H9 (cell line): ENCODE data around the gene WNT3A. TPM values are rescaled to one million over a fixed set of nuclear protein-coding genes. Genes with fewer than 3 reads are reported as not detected.

Experiments used
- DNase-seq: peaks from one replicate; pipeline ENCODE4 v3.0.0-alpha.2; 2017
- H2AFZ ChIP-seq: one replicate; pipeline ENCODE4 v1.6.1; 2013; ENCODE audit warnings: mild to moderate bottlenecking, low read length, control low read depth, moderate library complexity
- H2AK5ac ChIP-seq: 2 replicates; pipeline ENCODE4 v1.6.1; 2013; ENCODE audit warnings: low read length, control low read depth, mixed read lengths; ENCODE audit not compliant: insufficient read length
- H2BK120ac ChIP-seq: one replicate; pipeline ENCODE4 v1.6.1; 2013; ENCODE audit warnings: low read depth, mild to moderate bottlenecking, low read length, control low read depth, inconsistent platforms; ENCODE audit not compliant: poor library complexity, severe bottlenecking
- H2BK12ac ChIP-seq: 2 replicates; pipeline ENCODE4 v1.6.1; 2013; ENCODE audit warnings: low read length, control low read depth, mixed read lengths, low read depth; ENCODE audit not compliant: insufficient read length
- H2BK15ac ChIP-seq: 2 replicates; pipeline ENCODE4 v1.6.1; 2013; ENCODE audit warnings: low read depth, low read length, control low read depth
- H2BK20ac ChIP-seq: one replicate; pipeline ENCODE4 v1.6.1; 2013; ENCODE audit warnings: low read depth, mild to moderate bottlenecking, low read length, control low read depth, inconsistent platforms; ENCODE audit not compliant: poor library complexity, severe bottlenecking
- H2BK5ac ChIP-seq: 2 replicates; pipeline ENCODE4 v1.6.1; 2013; ENCODE audit warnings: low read length, control low read depth, mixed read lengths; ENCODE audit not compliant: insufficient read length
- H3K14ac ChIP-seq: 2 replicates; pipeline ENCODE4 v1.6.1; 2013; ENCODE audit warnings: low read length, control low read depth; ENCODE audit not compliant: insufficient read depth
- H3K18ac ChIP-seq: 2 replicates; pipeline ENCODE4 v1.6.1; 2013; ENCODE audit warnings: low read depth, mild to moderate bottlenecking, mixed read lengths, low read length, control low read depth; ENCODE audit not compliant: insufficient read length
- H3K23ac ChIP-seq: 2 replicates; pipeline ENCODE4 v1.6.1; 2013; ENCODE audit warnings: low read length, control low read depth, mixed read lengths, low read depth; ENCODE audit not compliant: insufficient read length
- H3K23me2 ChIP-seq: 2 replicates; pipeline ENCODE4 v1.6.1; 2013; ENCODE audit warnings: low read depth, mild to moderate bottlenecking, mixed read lengths, low read length, control low read depth; ENCODE audit not compliant: insufficient read length, poor library complexity, severe bottlenecking
- H3K27ac ChIP-seq: 2 replicates; pipeline ENCODE4 v1.5.1; 2013; ENCODE audit warnings: low read length, control low read depth, mixed read lengths, low read depth; ENCODE audit not compliant: insufficient read length
- H3K27me3 ChIP-seq: 2 replicates; pipeline ENCODE4 v1.6.1; 2013; ENCODE audit warnings: low read length, control low read depth, inconsistent platforms; ENCODE audit not compliant: insufficient read depth
- H3K4ac ChIP-seq: 2 replicates; pipeline ENCODE4 v1.6.1; 2013; ENCODE audit warnings: low read depth, mild to moderate bottlenecking, control low read depth, inconsistent platforms, low read length, moderate library complexity
- H3K4me1 ChIP-seq: 2 replicates; pipeline ENCODE4 v1.6.1; 2013; ENCODE audit warnings: low read length, control low read depth, inconsistent platforms; ENCODE audit not compliant: insufficient read depth
- H3K4me2 ChIP-seq: 2 replicates; pipeline ENCODE4 v1.6.1; 2013; ENCODE audit warnings: low read length, control low read depth, mixed read lengths; ENCODE audit not compliant: insufficient read length, insufficient read depth
- H3K56ac ChIP-seq: 2 replicates; pipeline ENCODE4 v1.6.1; 2013; ENCODE audit warnings: low read depth, mild to moderate bottlenecking, mixed read lengths, low read length, control low read depth; ENCODE audit not compliant: insufficient read length
- H3K79me1 ChIP-seq: 2 replicates; pipeline ENCODE4 v1.6.1; 2013; ENCODE audit warnings: low read depth, mild to moderate bottlenecking, moderate library complexity, low read length, control low read depth, inconsistent platforms; ENCODE audit not compliant: insufficient read depth, poor library complexity, severe bottlenecking
- H3K79me2 ChIP-seq: 2 replicates; pipeline ENCODE4 v1.6.1; 2013; ENCODE audit warnings: low read length, control low read depth, inconsistent platforms; ENCODE audit not compliant: insufficient read depth
- H3K9ac ChIP-seq: 2 replicates; pipeline ENCODE4 v1.6.1; 2013; ENCODE audit warnings: low read length, control low read depth, mixed read lengths; ENCODE audit not compliant: insufficient read length; ENCODE audit errors: extremely low read depth
- H3K9me3 ChIP-seq: one replicate; pipeline ENCODE4 v1.6.1; 2013; ENCODE audit warnings: low read depth, low read length, inconsistent platforms; ENCODE audit not compliant: control insufficient read depth
- H3T11ph ChIP-seq: one replicate; pipeline ENCODE4 v1.6.1; 2013; ENCODE audit warnings: mild to moderate bottlenecking, low read length, control low read depth, inconsistent platforms
- H4K20me1 ChIP-seq: one replicate; pipeline ENCODE4 v1.6.1; 2013; ENCODE audit not compliant: control insufficient read depth, insufficient read length, insufficient read depth
- H4K5ac ChIP-seq: 2 replicates; pipeline ENCODE4 v1.6.1; 2013; ENCODE audit warnings: low read depth, mild to moderate bottlenecking, mixed read lengths, low read length, control low read depth; ENCODE audit not compliant: insufficient read length
- H4K8ac ChIP-seq: replicated peaks from 2 replicates; pipeline ENCODE4 v1.6.1; 2013; ENCODE audit warnings: low read length, control low read depth, mixed read lengths, low read depth; ENCODE audit not compliant: insufficient read length
- H4K91ac ChIP-seq: 2 replicates; pipeline ENCODE4 v1.6.1; 2013; ENCODE audit warnings: low read depth, mild to moderate bottlenecking, moderate library complexity, mixed read lengths, low read length, control low read depth; ENCODE audit not compliant: insufficient read length
- H3K27ac Mint-ChIP-seq, 3 experiments: 2 replicates in 2 of 3; 3 replicates in 1 of 3; pipeline ENCODE4 v1.8.0; 2020 to 2021; ENCODE audit warnings: mixed read lengths in 3 of 3, mild to moderate bottlenecking in 1 of 3, moderate library complexity in 1 of 3
- H3K27me3 Mint-ChIP-seq: 2 replicates; pipeline ENCODE4 v1.8.0; 2021; ENCODE audit warnings: low read depth, mild to moderate bottlenecking, moderate library complexity, mixed read lengths
- H3K36me3 Mint-ChIP-seq, 3 experiments: 2 replicates in 2 of 3; 3 replicates in 1 of 3; pipeline ENCODE4 v1.8.0; 2020 to 2021; ENCODE audit warnings: low read depth in 3 of 3, mixed read lengths in 3 of 3; ENCODE audit not compliant: insufficient read depth in 1 of 3
- H3K4me1 Mint-ChIP-seq, 2 experiments: 2 replicates each; pipeline ENCODE4 v1.8.0; 2020; ENCODE audit warnings: mixed read lengths in 2 of 2
- H3K4me3 Mint-ChIP-seq, 2 experiments: 2 replicates in 1 of 2; 3 replicates in 1 of 2; pipeline ENCODE4 v1.8.0; 2020 to 2021; ENCODE audit warnings: mild to moderate bottlenecking in 2 of 2, mixed read lengths in 2 of 2, moderate library complexity in 1 of 2
- H3K9me3 Mint-ChIP-seq, 2 experiments: 2 replicates in 1 of 2; 3 replicates in 1 of 2; pipeline ENCODE4 v1.8.0; 2020; ENCODE audit warnings: mild to moderate bottlenecking in 2 of 2, mixed read lengths in 2 of 2, moderate library complexity in 1 of 2
- WGBS: extraction: QIAGEN DNeasy Blood & Tissue Kit; methylation state at CpG from one replicate; pipeline ENCODE4 v1.1.7; 2013; ENCODE audit warnings: missing lambda C conversion rate, low lambda C conversion rate, mixed read lengths; ENCODE audit not compliant: insufficient read length; ENCODE audit errors: extremely low coverage; 5-methylcytosine and 5-hydroxymethylcytosine counted together
- total RNA-seq: library from RNA; stranded (reverse); gene quantifications from 2 replicates; pipeline ENCODE4 v1.2.1, GENCODE V29; 2021
- TF ChIP-seq, protein P1 (sequence below): fragments of 200-600 bp; sonication (generic); conservative IDR thresholded peaks from 3 replicates; pipeline ENCODE4 v1.8.0; 2021; ENCODE audit warnings: antibody characterized with exemption, mild to moderate bottlenecking

Gene WNT3A
- total RNA-seq, 1 experiment from 2014 or later: 0.17 TPM

DNA sequence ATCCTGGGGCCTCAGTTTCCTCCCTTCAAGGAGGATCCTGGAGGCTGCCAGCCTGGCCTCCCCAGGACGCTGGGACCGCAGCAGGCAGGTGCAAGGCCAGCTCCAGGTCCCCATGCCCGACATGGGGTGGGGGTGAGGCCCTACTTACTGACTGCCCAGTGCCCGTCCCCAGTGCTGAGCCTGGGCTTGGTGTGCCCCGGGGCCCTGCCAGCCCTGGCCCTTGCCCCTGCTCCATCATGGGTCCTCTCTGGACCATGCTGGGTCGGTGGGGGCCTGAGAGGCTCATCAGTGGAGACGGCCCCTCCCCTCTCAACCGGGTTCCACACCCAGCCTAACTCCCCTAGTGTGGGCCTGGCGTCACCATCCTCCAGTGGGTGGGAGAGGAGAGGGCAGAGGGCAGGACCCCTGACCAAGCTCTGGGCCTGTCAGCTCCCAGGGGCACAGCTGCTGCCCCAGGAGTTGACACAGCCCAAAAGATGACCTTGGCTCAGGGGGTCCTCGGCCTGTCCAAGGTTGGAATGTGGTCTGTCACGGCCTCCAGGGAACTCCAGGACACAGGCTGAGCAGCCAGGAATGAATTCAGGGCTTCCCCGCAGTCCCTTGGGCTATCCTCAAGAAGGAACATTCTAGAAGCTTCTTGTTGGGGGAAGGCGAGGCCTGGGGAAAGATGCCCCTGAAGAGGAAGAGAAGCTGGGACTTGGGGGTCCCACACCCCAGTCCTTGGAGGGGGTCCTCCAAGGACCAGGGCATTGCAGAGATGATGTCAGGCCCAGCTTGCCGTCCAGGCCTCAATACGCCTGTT, 58.1 kb downstream of the WNT3A start:
- Histone ChIP-seq H3T11ph (no peak overlapping the region), H2BK5ac (no peak overlapping the region), H3K4me1 (no peaks in the 10 kb centered on the region), H3K9me3 (no peaks in the 10 kb centered on the region), H3K14ac (no peak overlapping the region; the same call in 1 of the 2 replicates), H3K56ac (no peak overlapping the region), H3K4ac (no peak overlapping the region), H3K23ac (no peak overlapping the region), H2AK5ac (no peak overlapping the region), H2BK15ac (no peak overlapping the region), H3K27ac (no peak overlapping the region), H2BK12ac (no peak overlapping the region), H3K79me1 (no peaks in the 10 kb centered on the region), H2BK120ac (no peak overlapping the region), H4K5ac (no peak overlapping the region), H3K9ac (no peak overlapping the region), H4K20me1 (no peaks in the 10 kb centered on the region), H2AFZ (no peak overlapping the region), H3K79me2 (no peaks in the 10 kb centered on the region), H4K91ac (no peak overlapping the region), H2BK20ac (no peak overlapping the region), H3K18ac (no peak overlapping the region), H4K8ac (no peak overlapping the region), H3K4me2 (no peak overlapping the region), H3K27me3 (peaks cover 40% of the 10 kb centered on the region; the same call in 1 of the 2 replicates), H3K23me2 (peaks cover 11% of the 10 kb centered on the region)
- no peaks in the 10 kb centered on the region; a peak in 1 of 5 replicates for H3K9me3 Mint-ChIP-seq
- no peak overlapping the region for H3K27ac Mint-ChIP-seq
- H3K27me3 Mint-ChIP-seq: peaks cover 78% of the 10 kb centered on the region
- no peak overlapping the region for H3K4me3 Mint-ChIP-seq
- no peaks in the 10 kb centered on the region; a peak in 1 of 7 replicates for H3K36me3 Mint-ChIP-seq
- no peak for DNase-seq
- TF ChIP-seq, protein P1, sequence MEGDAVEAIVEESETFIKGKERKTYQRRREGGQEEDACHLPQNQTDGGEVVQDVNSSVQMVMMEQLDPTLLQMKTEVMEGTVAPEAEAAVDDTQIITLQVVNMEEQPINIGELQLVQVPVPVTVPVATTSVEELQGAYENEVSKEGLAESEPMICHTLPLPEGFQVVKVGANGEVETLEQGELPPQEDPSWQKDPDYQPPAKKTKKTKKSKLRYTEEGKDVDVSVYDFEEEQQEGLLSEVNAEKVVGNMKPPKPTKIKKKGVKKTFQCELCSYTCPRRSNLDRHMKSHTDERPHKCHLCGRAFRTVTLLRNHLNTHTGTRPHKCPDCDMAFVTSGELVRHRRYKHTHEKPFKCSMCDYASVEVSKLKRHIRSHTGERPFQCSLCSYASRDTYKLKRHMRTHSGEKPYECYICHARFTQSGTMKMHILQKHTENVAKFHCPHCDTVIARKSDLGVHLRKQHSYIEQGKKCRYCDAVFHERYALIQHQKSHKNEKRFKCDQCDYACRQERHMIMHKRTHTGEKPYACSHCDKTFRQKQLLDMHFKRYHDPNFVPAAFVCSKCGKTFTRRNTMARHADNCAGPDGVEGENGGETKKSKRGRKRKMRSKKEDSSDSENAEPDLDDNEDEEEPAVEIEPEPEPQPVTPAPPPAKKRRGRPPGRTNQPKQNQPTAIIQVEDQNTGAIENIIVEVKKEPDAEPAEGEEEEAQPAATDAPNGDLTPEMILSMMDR: no peak
- WGBS: no CpG with 5 or more reads among the region's 15 CpGs
- H3K4me1 Mint-ChIP-seq: peaks cover 5 to 7% of the 10 kb centered on the region in 2 experiments; a peak in 3 of 4 replicates
